ENCODE results near the gene TREML2.
A peak's percentile ranks its signal among the peaks of the same experiment; 100 is the strongest.

TREML2 gene

GRCh38 chr6:41232667-41233066 is 31.7 kb upstream of the TREML2 start:
- DNase-seq (ENCODE audit: extremely low spot score), result no peak
- CTCF ChIA-PET, result no interaction called here
- POLR2A ChIA-PET, result no interaction called here
- TF ChIP-seq HDGF (IDR thresholded peaks at IDR 0.05; ENCODE audit: borderline replicate concordance), result no peak
- TF ChIP-seq BHLHE40 (IDR thresholded peaks at IDR 0.05; ENCODE audit: borderline replicate concordance), result no peak
- no peak for TF ChIP-seq FOXK2 (IDR thresholded peaks at IDR 0.05)
- TF ChIP-seq ZNF384 (IDR thresholded peaks at IDR 0.05), result no peak

GRCh38 chr6:41231246-41231645 is 30.3 kb upstream of the TREML2 start:
- ChIA-PET CTCF (no interaction called here), POLR2A (no interaction called here)
- no peak for DNase-seq (ENCODE audit: extremely low spot score)
- TF ChIP-seq L3MBTL2 (conservative IDR thresholded peaks at IDR 0.05) (no peak), ARNT (IDR thresholded peaks at IDR 0.05) (no peak), SP1 (IDR thresholded peaks at IDR 0.05) (no peak), FOXK2 (IDR thresholded peaks at IDR 0.05) (no peak), ELF4 (IDR thresholded peaks at IDR 0.05) (no peak), SUZ12 (IDR thresholded peaks at IDR 0.05) (no peak), PKNOX1 (IDR thresholded peaks at IDR 0.05) (no peak), BHLHE40 (IDR thresholded peaks at IDR 0.05; ENCODE audit: borderline replicate concordance) (no peak), FOXM1 (IDR thresholded peaks at IDR 0.05; ENCODE audit: borderline replicate concordance) (no peak), FOXA1 (IDR thresholded peaks at IDR 0.05) (no peak), ZNF384 (IDR thresholded peaks at IDR 0.05) (no peak), TARDBP (IDR thresholded peaks at IDR 0.05) (no peak), NFRKB (IDR thresholded peaks at IDR 0.05) (no peak)

GRCh38 chr6:41229721-41230120 is 28.8 kb upstream of the TREML2 start:
- TF ChIP-seq LEF1 (IDR thresholded peaks at IDR 0.05; ENCODE audit: borderline replicate concordance) (no peak), SP1 (IDR thresholded peaks at IDR 0.05) (no peak), FOXM1 (IDR thresholded peaks at IDR 0.05; ENCODE audit: borderline replicate concordance) (no peak), ELF4 (IDR thresholded peaks at IDR 0.05) (no peak), NFRKB (IDR thresholded peaks at IDR 0.05) (no peak), SUZ12 (IDR thresholded peaks at IDR 0.05) (no peak), BHLHE40 (IDR thresholded peaks at IDR 0.05; ENCODE audit: borderline replicate concordance) (no peak), PKNOX1 (IDR thresholded peaks at IDR 0.05) (no peak), FOXA1 (IDR thresholded peaks at IDR 0.05) (no peak), ARNT (IDR thresholded peaks at IDR 0.05) (no peak)
- CTCF ChIA-PET, result no interaction called here
- POLR2A ChIA-PET, result no interaction called here
- no peak for DNase-seq (ENCODE audit: extremely low spot score)

- TF ChIP-seq BHLHE40 (IDR thresholded peaks at IDR 0.05; ENCODE audit: borderline replicate concordance) (no peak), ELF4 (IDR thresholded peaks at IDR 0.05) (no peak), HDGF (IDR thresholded peaks at IDR 0.05; ENCODE audit: borderline replicate concordance) (no peak), ARNT (IDR thresholded peaks at IDR 0.05) (no peak), NFRKB (IDR thresholded peaks at IDR 0.05) (no peak), TARDBP (IDR thresholded peaks at IDR 0.05) (no peak), FOXA1 (IDR thresholded peaks at IDR 0.05) (no peak), ZNF384 (IDR thresholded peaks at IDR 0.05) (no peak), SP1 (IDR thresholded peaks at IDR 0.05) (no peak), L3MBTL2 (conservative IDR thresholded peaks at IDR 0.05) (no peak), PKNOX1 (IDR thresholded peaks at IDR 0.05) (no peak), SUZ12 (IDR thresholded peaks at IDR 0.05) (no peak), LEF1 (IDR thresholded peaks at IDR 0.05; ENCODE audit: borderline replicate concordance) (no peak), FOXK2 (IDR thresholded peaks at IDR 0.05) (no peak), CTBP1 (IDR thresholded peaks at IDR 0.05; ENCODE audit: borderline replicate concordance) (no peak), FOXM1 (IDR thresholded peaks at IDR 0.05; ENCODE audit: borderline replicate concordance) (no peak)
- peak; percentile 28 for DNase-seq (ENCODE audit: extremely low spot score)
- CTCF ChIA-PET, result interaction anchor here (1.3 kb wide), 1 partner anchor 92 kb away, joined by 5 read pairs; no protein-coding TSS in a partner anchor
- POLR2A ChIA-PET, result no interaction called here
Measured at GRCh38 chr6:41228616-41229015, 27.7 kb upstream of the TREML2 start.

- TF ChIP-seq ARNT (IDR thresholded peaks at IDR 0.05) (no peak), CTBP1 (IDR thresholded peaks at IDR 0.05; ENCODE audit: borderline replicate concordance) (no peak), PKNOX1 (IDR thresholded peaks at IDR 0.05) (no peak), SP1 (IDR thresholded peaks at IDR 0.05) (no peak), HDGF (IDR thresholded peaks at IDR 0.05; ENCODE audit: borderline replicate concordance) (no peak), NFRKB (IDR thresholded peaks at IDR 0.05) (no peak), BHLHE40 (IDR thresholded peaks at IDR 0.05; ENCODE audit: borderline replicate concordance) (no peak), FOXK2 (IDR thresholded peaks at IDR 0.05) (no peak), LEF1 (IDR thresholded peaks at IDR 0.05; ENCODE audit: borderline replicate concordance) (no peak), ZNF384 (IDR thresholded peaks at IDR 0.05) (no peak), L3MBTL2 (conservative IDR thresholded peaks at IDR 0.05) (no peak), FOXA1 (IDR thresholded peaks at IDR 0.05) (no peak)
- POLR2A ChIA-PET, result no interaction called here
- CTCF ChIA-PET, result interaction anchor here (1.3 kb wide), 1 partner anchor 93 kb away, joined by 5 read pairs; no protein-coding TSS in a partner anchor
- DNase-seq (ENCODE audit: extremely low spot score), result no peak
Measured at GRCh38 chr6:41228096-41228495, 27.1 kb upstream of the TREML2 start, which contains the start of gene TREML4. Gene TREML4 (plus strand): TSS chr6:41228349. CDS start chr6:41228428, 79 bp downstream.

GRCh38 chr6:41226752-41227151 is 25.8 kb upstream of the TREML2 start:
- DNase-seq (ENCODE audit: extremely low spot score), result no peak
- TF ChIP-seq FOXM1 (IDR thresholded peaks at IDR 0.05; ENCODE audit: borderline replicate concordance), result no peak
- no peak for TF ChIP-seq ELF4 (IDR thresholded peaks at IDR 0.05)
- TF ChIP-seq LEF1 (IDR thresholded peaks at IDR 0.05; ENCODE audit: borderline replicate concordance), result no peak
- TF ChIP-seq ARNT (IDR thresholded peaks at IDR 0.05), result no peak
- TF ChIP-seq TARDBP (IDR thresholded peaks at IDR 0.05), result no peak
- no peak for TF ChIP-seq ZNF384 (IDR thresholded peaks at IDR 0.05)
- TF ChIP-seq FOXA1 (IDR thresholded peaks at IDR 0.05), result no peak
- TF ChIP-seq HDGF (IDR thresholded peaks at IDR 0.05; ENCODE audit: borderline replicate concordance), result no peak
- no peak for TF ChIP-seq L3MBTL2 (conservative IDR thresholded peaks at IDR 0.05)
- TF ChIP-seq CTBP1 (IDR thresholded peaks at IDR 0.05; ENCODE audit: borderline replicate concordance), result no peak
- POLR2A ChIA-PET, result no interaction called here
- CTCF ChIA-PET, result no interaction called here
